Melanocyte of skin (primary cell): ENCODE measurements around the gene LCP2. TPM values are rescaled to one million over a fixed set of nuclear protein-coding genes. Genes with fewer than 3 reads are reported as not detected.

Experiments used
- total RNA-seq, 2 donors: library from RNA; depleted of rRNA; stranded (reverse); fragments of >200 nt; gene quantifications; 2 replicates each; pipeline ENCODE4 v1.2.3, GENCODE V29; 2012

LCP2 gene
- total RNA-seq: 1 to 10 TPM in 1 of 2 donors, under 1 TPM in 1; 0.67 to 1.0 TPM

DNA sequence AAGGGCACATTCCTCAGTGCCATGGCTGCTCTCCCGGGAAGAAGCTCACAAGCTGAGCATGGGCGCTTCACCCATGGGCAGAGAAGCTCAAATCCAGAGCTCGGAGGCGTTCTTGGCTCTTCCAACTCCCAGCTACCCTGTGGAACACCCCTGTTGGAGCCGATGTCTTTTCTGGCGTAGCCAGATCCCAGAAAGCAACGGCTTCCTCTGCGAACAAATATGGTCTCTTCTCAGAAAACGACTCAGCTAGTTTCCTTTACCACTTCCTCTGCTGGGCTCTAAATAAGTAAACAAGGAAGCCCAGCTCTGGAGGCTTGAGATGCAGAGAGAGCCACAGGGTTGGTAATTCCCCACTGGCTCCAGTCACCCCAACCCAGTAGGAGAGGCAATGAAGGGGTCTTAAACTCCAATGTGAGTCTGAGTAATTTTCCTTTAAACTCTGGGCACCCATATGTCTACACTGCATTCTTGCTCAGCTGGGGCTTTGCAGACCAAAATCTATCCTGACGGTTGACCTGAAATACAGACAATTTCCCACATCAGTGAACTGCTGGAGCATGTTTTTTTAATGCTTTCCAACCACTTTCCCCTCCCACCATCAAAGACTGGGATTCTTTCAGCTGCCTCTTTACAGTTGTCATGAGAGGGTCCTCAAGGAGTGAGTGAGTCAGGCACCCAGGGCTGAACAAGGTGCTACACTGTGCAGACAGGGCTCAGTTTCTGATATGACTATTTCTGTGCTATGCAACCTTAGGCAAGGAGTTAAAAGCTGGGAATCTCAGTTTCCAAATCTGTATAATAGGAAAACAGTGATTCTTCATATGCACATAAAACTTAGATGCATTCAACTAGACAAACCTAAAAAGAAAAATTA is at the start of gene LCP2:
Gene LCP2, minus strand, starts transcription at position 189 of the 874 bp plus-strand sequence. Its CDS starts 166 bp downstream, at position 23.

DNA sequence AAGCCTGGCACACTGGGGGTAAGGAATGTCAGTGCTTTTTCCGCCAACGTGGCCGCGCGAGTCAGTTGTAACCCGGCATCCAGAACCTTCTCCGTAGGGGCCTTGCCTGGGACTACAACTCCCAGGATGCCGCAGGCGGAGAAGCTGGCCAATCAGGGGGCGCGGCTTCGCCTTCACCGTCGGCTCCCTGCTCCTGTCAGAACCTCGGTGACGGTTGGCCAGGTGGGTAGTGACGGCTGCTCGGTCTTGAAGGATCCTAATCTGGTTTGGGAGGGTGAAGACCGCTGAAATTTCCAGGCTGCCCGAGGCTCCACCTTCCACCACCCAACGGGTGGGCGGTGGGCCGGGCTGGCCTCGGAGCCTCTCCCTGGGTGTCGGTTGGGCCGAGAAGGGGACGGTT is 64.8 kb downstream of the LCP2 start, which contains the start of gene C5orf58:
Gene C5orf58, plus strand, starts transcription at position 200 of the 400 bp plus-strand sequence. CDS start 1,992 bp downstream, outside the sequence.

Other genes with a start within 250 kb of the LCP2 start
- not detected for gene FOXI1, start 191.9 kb downstream of the LCP2 start, total RNA-seq
- not detected for gene C5orf58, start 64.8 kb downstream of the LCP2 start, total RNA-seq
- gene KCNMB1, start 91.6 kb upstream of the LCP2 start, total RNA-seq: not detected
- not detected for gene KCNIP1, start 206.2 kb upstream of the LCP2 start, total RNA-seq